K562 (cell line): ENCODE data around the gene USP1. TPM values are rescaled to one million over a fixed set of nuclear protein-coding genes. Genes with fewer than 3 reads are reported as not detected.

Experiments
- CTBP1 ChIP-seq: fragments of 450-650 bp; IDR thresholded peaks from 2 replicates; pipeline ENCODE4 v1.6.1; 2016; ENCODE audit warnings: borderline replicate concordance
- DIDO1 ChIP-seq: fragments of 450-650 bp; IDR thresholded peaks from 2 replicates; pipeline ENCODE4 v1.6.1; 2016; ENCODE audit warnings: low read depth, missing biosample characterization, missing genetic modification characterization
- DNMT1 ChIP-seq: fragments of 450-650 bp; IDR thresholded peaks from 2 replicates; pipeline ENCODE4 v1.6.1; 2016; ENCODE audit warnings: antibody characterized with exemption, mild to moderate bottlenecking
- EZH2 ChIP-seq: IDR thresholded peaks from 2 replicates; pipeline ENCODE4 v1.6.1; 2012; ENCODE audit warnings: low read depth, mild to moderate bottlenecking, inconsistent platforms, low read length, borderline replicate concordance
- FIP1L1 ChIP-seq: fragments of 200-400 bp; formaldehyde crosslinking; IDR thresholded peaks from 2 replicates; pipeline ENCODE4 v1.6.1; 2018; ENCODE audit warnings: mild to moderate bottlenecking, low read depth, low read length; ENCODE audit not compliant: poor library complexity, severe bottlenecking
- GMEB1 ChIP-seq: fragments of 250-450 bp; sonication (Bioruptor Pico); IDR thresholded peaks from 2 replicates; pipeline ENCODE4 v1.4.0; 2020; ENCODE audit warnings: mild to moderate bottlenecking
- HIVEP1 ChIP-seq: fragments of 250-450 bp; sonication (Bioruptor Pico); IDR thresholded peaks from 2 replicates; pipeline ENCODE4 v1.4.0; 2020; ENCODE audit warnings: mild to moderate bottlenecking
- HNRNPUL1 ChIP-seq: fragments of 200-400 bp; formaldehyde crosslinking; IDR thresholded peaks from 2 replicates; pipeline ENCODE4 v1.6.1; 2017; ENCODE audit warnings: low read length
- KDM2B ChIP-seq: fragments of 250-450 bp; sonication (Bioruptor Pico); IDR thresholded peaks from 2 replicates; pipeline ENCODE4 v1.8.0; 2021; ENCODE audit warnings: mild to moderate bottlenecking, moderate library complexity
- MTA3 ChIP-seq: fragments of 450-650 bp; formaldehyde crosslinking; IDR thresholded peaks from 2 replicates; pipeline ENCODE4 v1.6.1; 2017; ENCODE audit warnings: mild to moderate bottlenecking, borderline replicate concordance
- NELFE ChIP-seq: IDR thresholded peaks from 2 replicates; pipeline ENCODE4 v1.6.1; 2011; ENCODE audit warnings: mild to moderate bottlenecking; ENCODE audit not compliant: insufficient read depth, insufficient read length
- PHF21A ChIP-seq: fragments of 450-650 bp; IDR thresholded peaks from 2 replicates; pipeline ENCODE4 v1.6.1; 2017; ENCODE audit warnings: low read depth, borderline replicate concordance
- SP1 ChIP-seq: sonication (generic); formaldehyde crosslinking; IDR thresholded peaks from 2 replicates; pipeline ENCODE4 v1.8.1; 2022; ENCODE audit warnings: mild to moderate bottlenecking, missing genetic modification reagents
- ZNF217 ChIP-seq: sonication (generic); formaldehyde crosslinking; IDR thresholded peaks from 2 replicates; pipeline ENCODE4 v1.8.0; 2022; ENCODE audit warnings: mild to moderate bottlenecking, missing genetic modification reagents
- ZNF232 ChIP-seq: sonication (generic); formaldehyde crosslinking; IDR thresholded peaks from 2 replicates; pipeline ENCODE4 v1.8.0; 2022; ENCODE audit warnings: mild to moderate bottlenecking, missing genetic modification reagents
- ZNF282 ChIP-seq: sonication (generic); formaldehyde crosslinking; IDR thresholded peaks from 2 replicates; pipeline ENCODE4 v1.8.1; 2023; ENCODE audit warnings: missing genetic modification reagents
- ZNF41 ChIP-seq: fragments of 250-450 bp; sonication (Bioruptor Pico); conservative IDR thresholded peaks from 2 replicates; pipeline ENCODE4 v1.4.0; 2020; ENCODE audit warnings: mild to moderate bottlenecking
- polyA plus RNA-seq, 8 experiments: library from polyadenylated mRNA; depleted of rRNA in 4 of 8; stranded (reverse) in 5 of 8; unstranded in 3 of 8; fragments of >200 nt; fragmentation: Nextera tagmentation in 2 of 8; fragmentation: Illumina TruSeq in 1 of 8; extraction: Ambion mirVana in 2 of 8; extraction: Trizol in 1 of 8; gene quantifications; 2 replicates each; pipeline versions ENCODE4 v1.2.1 to v1.2.3, GENCODE V29; 2011 to 2014; ENCODE audit warnings: inconsistent platforms in 1 of 8, missing spikeins in 1 of 8
- total RNA-seq, 7 experiments: library from RNA; depleted of rRNA in 6 of 7; stranded (reverse); fragments of >200 nt in 6 of 7; fragmentation: Illumina TruSeq in 2 of 7; extraction: Trizol in 2 of 7; gene quantifications; 2 replicates each; pipeline versions ENCODE4 v1.2.1 to v1.2.3, GENCODE V29; 2011 to 2021; ENCODE audit warnings: low replicate concordance in 1 of 7
- TF ChIP-seq, protein P1 (sequence below): fragments of 450-650 bp; IDR thresholded peaks from 2 replicates; pipeline ENCODE4 v1.6.1; 2016
- TF ChIP-seq, protein P2 (sequence below): fragments of 250-450 bp; sonication (Bioruptor Pico); IDR thresholded peaks from 2 replicates; pipeline ENCODE4 v1.5.0; 2022; ENCODE audit warnings: mild to moderate bottlenecking
- TF ChIP-seq, protein P3 (sequence below): sonication (generic); formaldehyde crosslinking; IDR thresholded peaks from 2 replicates; pipeline ENCODE4 v1.4.0; 2020; ENCODE audit warnings: mild to moderate bottlenecking, missing genetic modification reagents
- TF ChIP-seq, protein P4 (sequence below): sonication (generic); formaldehyde crosslinking; IDR thresholded peaks from 2 replicates; pipeline ENCODE4 v1.8.0; 2022; ENCODE audit warnings: missing genetic modification reagents, mild to moderate bottlenecking, moderate library complexity, borderline replicate concordance

Gene USP1
- total and polyA plus RNA-seq, 9 of the 15 experiments (the other 6 are each of a cell fraction or from before 2014, with no cell fraction given) = 27.3 to 87.9 (median 51.7) TPM

GRCh38 chr1:62436466-62437272 lies at the start of gene USP1 (continued):
- TF ChIP-seq ZNF217 (CRISPR knock-in tag) (no peak), DIDO1 (tag) (peak; percentile 39; the same call in 1 of the 2 replicates), SP1 (CRISPR knock-in tag) (peak; percentile 80), ZNF232 (CRISPR knock-in tag) (no peak), CTBP1 (peak; percentile 32; the same call in 1 of the 2 replicates), NELFE (no peak), PHF21A (peak; percentile 55; the same call in 1 of the 2 replicates), KDM2B (CRISPR knock-in tag) (no peak), MTA3 (peak; percentile 92), HNRNPUL1 (no peak), GMEB1 (CRISPR knock-in tag) (peak; percentile 49), FIP1L1 (peak; percentile 95), ZNF41 (CRISPR knock-in tag) (no peak), DNMT1 (no peak), HIVEP1 (CRISPR knock-in tag) (no peak), ZNF282 (CRISPR knock-in tag) (no peak), EZH2 (no peak)
- TF ChIP-seq, protein P1, sequence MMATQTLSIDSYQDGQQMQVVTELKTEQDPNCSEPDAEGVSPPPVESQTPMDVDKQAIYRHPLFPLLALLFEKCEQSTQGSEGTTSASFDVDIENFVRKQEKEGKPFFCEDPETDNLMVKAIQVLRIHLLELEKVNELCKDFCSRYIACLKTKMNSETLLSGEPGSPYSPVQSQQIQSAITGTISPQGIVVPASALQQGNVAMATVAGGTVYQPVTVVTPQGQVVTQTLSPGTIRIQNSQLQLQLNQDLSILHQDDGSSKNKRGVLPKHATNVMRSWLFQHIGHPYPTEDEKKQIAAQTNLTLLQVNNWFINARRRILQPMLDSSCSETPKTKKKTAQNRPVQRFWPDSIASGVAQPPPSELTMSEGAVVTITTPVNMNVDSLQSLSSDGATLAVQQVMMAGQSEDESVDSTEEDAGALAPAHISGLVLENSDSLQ = peak; percentile 86
- TF ChIP-seq, protein P2, sequence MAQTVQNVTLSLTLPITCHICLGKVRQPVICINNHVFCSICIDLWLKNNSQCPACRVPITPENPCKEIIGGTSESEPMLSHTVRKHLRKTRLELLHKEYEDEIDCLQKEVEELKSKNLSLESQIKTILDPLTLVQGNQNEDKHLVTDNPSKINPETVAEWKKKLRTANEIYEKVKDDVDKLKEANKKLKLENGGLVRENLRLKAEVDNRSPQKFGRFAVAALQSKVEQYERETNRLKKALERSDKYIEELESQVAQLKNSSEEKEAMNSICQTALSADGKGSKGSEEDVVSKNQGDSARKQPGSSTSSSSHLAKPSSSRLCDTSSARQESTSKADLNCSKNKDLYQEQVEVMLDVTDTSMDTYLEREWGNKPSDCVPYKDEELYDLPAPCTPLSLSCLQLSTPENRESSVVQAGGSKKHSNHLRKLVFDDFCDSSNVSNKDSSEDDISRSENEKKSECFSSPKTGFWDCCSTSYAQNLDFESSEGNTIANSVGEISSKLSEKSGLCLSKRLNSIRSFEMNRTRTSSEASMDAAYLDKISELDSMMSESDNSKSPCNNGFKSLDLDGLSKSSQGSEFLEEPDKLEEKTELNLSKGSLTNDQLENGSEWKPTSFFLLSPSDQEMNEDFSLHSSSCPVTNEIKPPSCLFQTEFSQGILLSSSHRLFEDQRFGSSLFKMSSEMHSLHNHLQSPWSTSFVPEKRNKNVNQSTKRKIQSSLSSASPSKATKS (CRISPR knock-in tag) = no peak
- TF ChIP-seq, protein P3, sequence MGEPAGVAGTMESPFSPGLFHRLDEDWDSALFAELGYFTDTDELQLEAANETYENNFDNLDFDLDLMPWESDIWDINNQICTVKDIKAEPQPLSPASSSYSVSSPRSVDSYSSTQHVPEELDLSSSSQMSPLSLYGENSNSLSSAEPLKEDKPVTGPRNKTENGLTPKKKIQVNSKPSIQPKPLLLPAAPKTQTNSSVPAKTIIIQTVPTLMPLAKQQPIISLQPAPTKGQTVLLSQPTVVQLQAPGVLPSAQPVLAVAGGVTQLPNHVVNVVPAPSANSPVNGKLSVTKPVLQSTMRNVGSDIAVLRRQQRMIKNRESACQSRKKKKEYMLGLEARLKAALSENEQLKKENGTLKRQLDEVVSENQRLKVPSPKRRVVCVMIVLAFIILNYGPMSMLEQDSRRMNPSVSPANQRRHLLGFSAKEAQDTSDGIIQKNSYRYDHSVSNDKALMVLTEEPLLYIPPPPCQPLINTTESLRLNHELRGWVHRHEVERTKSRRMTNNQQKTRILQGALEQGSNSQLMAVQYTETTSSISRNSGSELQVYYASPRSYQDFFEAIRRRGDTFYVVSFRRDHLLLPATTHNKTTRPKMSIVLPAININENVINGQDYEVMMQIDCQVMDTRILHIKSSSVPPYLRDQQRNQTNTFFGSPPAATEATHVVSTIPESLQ (CRISPR knock-in tag) = peak; percentile 67; the same call in 1 of the 2 replicates
- TF ChIP-seq, protein P4, sequence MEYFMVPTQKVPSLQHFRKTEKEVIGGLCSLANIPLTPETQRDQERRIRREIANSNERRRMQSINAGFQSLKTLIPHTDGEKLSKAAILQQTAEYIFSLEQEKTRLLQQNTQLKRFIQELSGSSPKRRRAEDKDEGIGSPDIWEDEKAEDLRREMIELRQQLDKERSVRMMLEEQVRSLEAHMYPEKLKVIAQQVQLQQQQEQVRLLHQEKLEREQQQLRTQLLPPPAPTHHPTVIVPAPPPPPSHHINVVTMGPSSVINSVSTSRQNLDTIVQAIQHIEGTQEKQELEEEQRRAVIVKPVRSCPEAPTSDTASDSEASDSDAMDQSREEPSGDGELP (CRISPR knock-in tag) = peak; percentile 73
